Measurements from ENCODE around the gene GNA12. TPM values are rescaled to one million over a fixed set of nuclear protein-coding genes. Genes with fewer than 3 reads are reported as not detected.

The GNA12 gene
- polyA plus RNA-seq, 1 experiment, result 95.3 TPM

DNA sequence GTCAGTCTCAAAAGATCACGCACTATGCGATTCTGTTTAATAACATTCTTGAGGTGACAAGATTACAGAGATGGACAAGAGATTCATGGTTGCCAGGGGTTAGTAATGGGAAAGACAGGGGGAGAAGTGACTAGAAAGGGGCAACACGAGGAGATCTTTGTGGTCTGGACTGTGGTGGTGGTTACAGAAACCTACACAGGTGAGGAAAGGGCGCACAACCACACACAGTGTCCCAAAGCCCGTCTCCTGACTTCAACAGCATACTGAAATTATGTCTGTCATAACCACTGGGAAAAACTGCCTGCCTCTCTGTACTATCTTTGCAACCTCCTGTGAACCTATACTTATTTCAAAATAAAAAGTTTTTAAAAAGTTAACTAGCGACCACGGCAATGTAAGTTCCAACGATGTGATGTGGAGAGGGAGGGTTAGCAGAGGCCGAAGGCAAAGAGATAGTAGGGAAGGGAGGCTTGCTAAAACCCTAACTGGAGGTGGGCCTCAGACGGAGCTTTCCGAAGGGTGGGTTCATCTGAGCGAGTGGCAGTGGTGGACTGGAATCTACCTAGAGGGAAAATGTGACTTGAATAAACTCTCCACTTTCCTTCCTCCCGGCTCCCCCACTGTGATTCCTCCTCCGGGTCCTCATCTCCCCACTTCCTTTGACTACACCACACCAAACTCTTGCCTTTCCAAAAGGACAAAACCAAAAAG, 43.7 kb downstream of the GNA12 start:
- H3K27me3 ChIP-seq (ENCODE audit: control insufficient read depth, insufficient read depth, low read length), result no peaks in the 10 kb centered on the region
- TF ChIP-seq, protein P1, sequence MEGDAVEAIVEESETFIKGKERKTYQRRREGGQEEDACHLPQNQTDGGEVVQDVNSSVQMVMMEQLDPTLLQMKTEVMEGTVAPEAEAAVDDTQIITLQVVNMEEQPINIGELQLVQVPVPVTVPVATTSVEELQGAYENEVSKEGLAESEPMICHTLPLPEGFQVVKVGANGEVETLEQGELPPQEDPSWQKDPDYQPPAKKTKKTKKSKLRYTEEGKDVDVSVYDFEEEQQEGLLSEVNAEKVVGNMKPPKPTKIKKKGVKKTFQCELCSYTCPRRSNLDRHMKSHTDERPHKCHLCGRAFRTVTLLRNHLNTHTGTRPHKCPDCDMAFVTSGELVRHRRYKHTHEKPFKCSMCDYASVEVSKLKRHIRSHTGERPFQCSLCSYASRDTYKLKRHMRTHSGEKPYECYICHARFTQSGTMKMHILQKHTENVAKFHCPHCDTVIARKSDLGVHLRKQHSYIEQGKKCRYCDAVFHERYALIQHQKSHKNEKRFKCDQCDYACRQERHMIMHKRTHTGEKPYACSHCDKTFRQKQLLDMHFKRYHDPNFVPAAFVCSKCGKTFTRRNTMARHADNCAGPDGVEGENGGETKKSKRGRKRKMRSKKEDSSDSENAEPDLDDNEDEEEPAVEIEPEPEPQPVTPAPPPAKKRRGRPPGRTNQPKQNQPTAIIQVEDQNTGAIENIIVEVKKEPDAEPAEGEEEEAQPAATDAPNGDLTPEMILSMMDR (IDR thresholded peaks at IDR 0.05; ENCODE audit: insufficient read depth, low read depth, low read length), result no peak
- H3K4me3 ChIP-seq (ENCODE audit: low read depth, low read length), result no peak overlapping the region
- CTCF ChIA-PET, result interaction anchor here (1.2 to 1.3 kb wide), 2 partner anchors 13 to 31 kb away, joined by 3 to 4 read pairs; no protein-coding TSS in a partner anchor
- no peak for DNase-seq (ENCODE audit: low read depth)
- H3K36me3 ChIP-seq (ENCODE audit: control insufficient read depth, insufficient read depth, low read length), result no peaks in the 10 kb centered on the region
- POLR2A ChIA-PET, result no interaction called here

DNA sequence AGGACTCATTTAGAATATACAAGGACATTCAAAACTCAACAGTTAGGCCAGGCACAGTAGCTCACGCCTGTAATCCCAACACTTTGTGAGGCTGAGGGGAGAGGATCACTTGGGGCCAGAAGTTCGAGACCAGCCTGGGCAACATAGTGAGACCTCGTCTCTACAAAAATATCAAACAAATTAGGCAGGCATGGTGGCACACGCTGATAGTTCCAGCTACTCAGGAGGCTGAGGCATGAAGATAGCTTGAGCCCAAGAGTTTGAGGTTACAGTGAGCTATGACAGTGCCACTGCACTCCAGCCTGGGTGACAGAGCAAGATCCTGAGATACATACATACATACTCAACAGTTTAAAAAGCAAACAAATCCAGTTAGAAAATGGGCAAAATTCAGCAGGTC, 44.9 kb downstream of the GNA12 start:
- Histone ChIP-seq H3K27me3 (ENCODE audit: control insufficient read depth, insufficient read depth, low read length) (no peaks in the 10 kb centered on the region), H3K36me3 (ENCODE audit: control insufficient read depth, insufficient read depth, low read length) (no peaks in the 10 kb centered on the region), H3K4me3 (ENCODE audit: low read depth, low read length) (no peak overlapping the region)
- no peak for DNase-seq (ENCODE audit: low read depth)
- TF ChIP-seq, protein P1 (IDR thresholded peaks at IDR 0.05; ENCODE audit: insufficient read depth, low read depth, low read length), result no peak
- ChIA-PET POLR2A (no interaction called here), CTCF (interaction anchor here (0.8 to 1.3 kb wide), 3 partner anchors 8 to 30 kb away, joined by 3 to 4 read pairs (median 3); no protein-coding TSS in a partner anchor)

- POLR2A ChIA-PET, result no interaction called here
- Histone ChIP-seq H3K4me3 (ENCODE audit: low read depth, low read length) (no peak overlapping the region), H3K27me3 (ENCODE audit: control insufficient read depth, insufficient read depth, low read length) (no peaks in the 10 kb centered on the region), H3K36me3 (ENCODE audit: control insufficient read depth, insufficient read depth, low read length) (no peaks in the 10 kb centered on the region)
- CTCF ChIA-PET, result interaction anchor here (0.8 to 1.3 kb wide), 2 partner anchors 9 to 29 kb away, joined by 3 read pairs; no protein-coding TSS in a partner anchor
- no peak for DNase-seq (ENCODE audit: low read depth)
- TF ChIP-seq, protein P1 (IDR thresholded peaks at IDR 0.05; ENCODE audit: insufficient read depth, low read depth, low read length), result no peak
Measured at GRCh38 chr7:2798669-2799068, 45.4 kb downstream of the GNA12 start.

DNA sequence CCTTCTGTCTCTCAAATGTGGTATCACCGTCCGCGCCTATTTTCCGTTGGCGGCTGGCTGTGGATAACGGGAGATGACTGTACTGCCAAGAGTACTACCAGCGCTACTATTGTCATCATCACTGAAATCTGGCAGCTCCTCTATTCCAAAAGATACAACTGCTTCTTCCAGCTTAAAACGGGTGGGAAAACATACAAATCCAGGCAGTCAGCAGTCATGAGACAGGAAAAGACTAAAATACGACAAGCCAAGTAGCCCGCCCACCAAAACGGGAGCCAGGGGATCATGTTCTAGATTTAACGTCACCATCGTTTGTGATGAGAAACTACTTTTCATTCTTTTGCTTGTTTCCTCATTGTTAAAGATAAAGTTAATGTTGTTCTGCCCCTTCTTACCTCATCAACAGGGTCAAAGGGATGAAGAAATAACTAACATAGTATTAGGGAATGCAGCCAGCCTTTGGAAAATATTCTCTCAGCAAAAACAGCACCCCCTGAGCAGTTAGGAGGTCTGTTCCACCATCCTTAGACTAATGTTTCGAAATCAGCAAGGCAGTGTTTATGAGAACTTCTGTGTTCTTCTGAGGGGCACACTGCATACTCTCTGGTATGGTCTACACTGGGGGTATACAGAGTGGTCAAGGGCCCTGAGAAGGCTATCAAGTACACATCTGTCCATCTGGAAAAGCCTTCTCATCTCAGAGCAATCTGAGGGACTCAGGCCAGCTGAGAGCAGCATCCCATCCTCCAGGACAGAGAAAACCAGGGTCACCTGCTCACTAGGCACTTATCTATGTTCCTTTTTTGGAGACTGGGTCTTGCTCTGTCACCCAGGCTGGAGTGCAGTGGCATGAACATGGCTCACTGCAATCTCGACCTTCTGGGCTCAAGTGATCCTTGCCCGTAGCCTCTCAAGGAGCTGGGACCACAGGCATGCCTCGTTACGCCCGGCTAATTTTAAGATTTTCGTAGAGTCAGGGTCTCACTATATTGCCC, 47.5 kb downstream of the GNA12 start:
- CTCF ChIA-PET, result interaction anchor here (0.8 to 1.0 kb wide), 2 partner anchors 8 to 17 kb away, joined by 3 to 4 read pairs; no protein-coding TSS in a partner anchor
- no peaks in the 10 kb centered on the region for H3K27me3 ChIP-seq (ENCODE audit: control insufficient read depth, insufficient read depth, low read length)
- TF ChIP-seq, protein P1 (IDR thresholded peaks at IDR 0.05; ENCODE audit: insufficient read depth, low read depth, low read length), result no peak
- POLR2A ChIA-PET, result interaction anchor here (0.6 kb wide), 1 partner anchor 58 kb away, joined by 8 read pairs; no protein-coding TSS in a partner anchor
- no peak for DNase-seq (ENCODE audit: low read depth)
- H3K36me3 ChIP-seq (ENCODE audit: control insufficient read depth, insufficient read depth, low read length), result peaks cover 2% of the 10 kb centered on the region; the same call in 1 of the 2 replicates
- no peak overlapping the region for H3K4me3 ChIP-seq (ENCODE audit: low read depth, low read length)

DNA sequence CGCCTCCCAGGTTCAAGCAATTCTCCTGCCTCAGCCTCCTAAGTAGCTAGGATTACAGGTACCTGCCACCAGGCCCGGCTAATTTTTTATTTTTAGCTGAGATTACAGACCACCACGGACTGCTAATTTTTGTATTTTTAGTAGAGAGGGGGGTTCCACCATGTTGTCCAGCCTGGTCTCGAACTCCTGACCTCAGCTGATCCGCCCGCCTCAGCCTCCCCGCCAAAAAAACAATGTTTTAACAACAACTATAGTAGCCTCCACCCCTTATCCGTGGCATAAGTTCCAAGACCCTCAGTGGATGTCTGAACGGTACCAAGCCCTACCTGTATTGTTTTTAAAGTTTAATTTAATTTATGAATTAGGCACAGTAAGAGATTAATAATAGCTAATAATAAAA, 48.2 kb downstream of the GNA12 start:
- H3K4me3 ChIP-seq (ENCODE audit: low read depth, low read length), result no peak overlapping the region

More for the DNA sequence above, 48.2 kb downstream of the GNA12 start:
- DNase-seq (ENCODE audit: low read depth), result no peak
- TF ChIP-seq, protein P1 (IDR thresholded peaks at IDR 0.05; ENCODE audit: insufficient read depth, low read depth, low read length), result no peak
- peaks cover 2% of the 10 kb centered on the region; the same call in 1 of the 2 replicates for H3K36me3 ChIP-seq (ENCODE audit: control insufficient read depth, insufficient read depth, low read length)
- POLR2A ChIA-PET, result no interaction called here
- CTCF ChIA-PET, result interaction anchor here (1.6 kb wide), 1 partner anchor 9 kb away, joined by 4 read pairs; no protein-coding TSS in a partner anchor
- no peaks in the 10 kb centered on the region for H3K27me3 ChIP-seq (ENCODE audit: control insufficient read depth, insufficient read depth, low read length)
